Endothelial cell of hepatic sinusoid (primary cell): Measurements from ENCODE around the gene HIPK4.
"Not testable (repeated sequence)": the region's sequence is repeated elsewhere in the genome, so short reads cannot be mapped to it uniquely, and the experiment has no call there.

Experiments
- in situ Hi-C: cut with HindIII; loops from 2 replicates; pipeline ENCODE4 v1.10.0; 2017; ENCODE audit warnings: low sequenced_read_pairs

The HIPK4 gene

GRCh38 chr19:40341601-40342482, 48.1 kb downstream of the HIPK4 start:
- in situ Hi-C loops: no loop called here

DNA sequence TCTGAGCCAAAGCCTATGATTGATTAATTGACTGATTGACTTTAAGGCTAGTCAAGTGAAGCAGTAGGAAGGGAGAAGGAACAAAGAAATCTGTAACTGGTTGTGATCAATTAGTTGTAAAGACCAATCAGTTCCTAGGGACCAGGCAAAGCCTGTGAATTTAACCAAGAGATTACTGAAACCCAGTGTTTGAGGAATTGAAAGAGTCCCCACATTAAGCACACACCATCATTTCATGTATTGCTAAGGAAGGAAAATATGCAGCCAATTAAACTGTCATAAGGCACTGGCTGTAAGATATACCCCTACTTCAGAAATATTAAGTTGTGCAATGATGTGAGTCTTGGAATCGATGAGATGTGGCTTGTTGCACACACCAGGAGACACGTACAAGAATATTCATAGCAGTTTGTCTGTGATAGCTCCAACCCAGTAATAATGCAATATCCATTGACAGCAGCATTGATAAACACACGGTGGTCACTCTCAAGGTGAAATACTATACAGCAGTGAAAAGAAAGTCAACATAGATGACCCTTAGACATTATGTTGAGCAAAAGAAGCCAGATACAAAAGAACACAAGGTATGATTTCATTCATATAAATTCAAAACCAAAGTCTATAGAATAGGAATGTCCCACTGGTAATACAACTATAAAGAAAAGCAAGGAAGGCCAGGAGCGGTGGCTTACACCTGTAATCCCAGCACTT, 50.8 kb downstream of the HIPK4 start:
- in situ Hi-C loops: no loop called here

- in situ Hi-C loops: no loop called here
Observed at GRCh38 chr19:40337594-40337993, 52.4 kb downstream of the HIPK4 start.

DNA sequence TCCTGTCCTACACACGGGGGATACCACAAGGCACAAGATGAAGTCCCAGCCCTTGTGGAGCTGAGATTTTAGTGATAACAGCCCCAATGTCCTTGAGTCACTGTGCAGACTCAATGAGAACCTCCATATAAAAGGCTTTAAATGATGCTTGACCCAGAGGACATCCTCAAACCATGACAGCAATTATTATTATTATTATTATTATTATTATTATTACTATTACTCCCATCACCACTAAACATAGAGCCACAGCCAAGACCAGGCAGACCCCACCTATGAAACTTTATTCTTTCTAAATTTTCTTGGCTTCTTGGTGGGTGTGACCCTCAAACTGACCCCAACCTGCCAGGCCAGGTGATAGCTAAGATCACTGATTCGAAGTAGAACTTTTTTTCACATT, 52.9 kb downstream of the HIPK4 start:
- in situ Hi-C loops: no loop called here

DNA sequence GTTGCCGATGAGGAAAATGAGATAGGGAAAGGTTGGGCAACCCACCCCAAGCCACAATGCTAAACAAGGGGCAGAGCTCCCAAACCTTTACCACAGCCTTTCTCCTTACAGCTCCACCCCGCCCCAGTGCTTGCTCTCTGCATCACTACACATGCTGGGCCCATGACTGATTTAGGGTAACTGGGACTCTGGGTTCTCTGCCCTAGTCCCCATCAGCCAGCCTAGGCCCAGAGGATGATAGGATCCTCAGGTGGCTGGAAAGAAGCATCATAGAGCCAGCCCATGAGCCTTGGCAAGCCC, 53.4 kb downstream of the HIPK4 start:
- in situ Hi-C loops: no loop called here

DNA sequence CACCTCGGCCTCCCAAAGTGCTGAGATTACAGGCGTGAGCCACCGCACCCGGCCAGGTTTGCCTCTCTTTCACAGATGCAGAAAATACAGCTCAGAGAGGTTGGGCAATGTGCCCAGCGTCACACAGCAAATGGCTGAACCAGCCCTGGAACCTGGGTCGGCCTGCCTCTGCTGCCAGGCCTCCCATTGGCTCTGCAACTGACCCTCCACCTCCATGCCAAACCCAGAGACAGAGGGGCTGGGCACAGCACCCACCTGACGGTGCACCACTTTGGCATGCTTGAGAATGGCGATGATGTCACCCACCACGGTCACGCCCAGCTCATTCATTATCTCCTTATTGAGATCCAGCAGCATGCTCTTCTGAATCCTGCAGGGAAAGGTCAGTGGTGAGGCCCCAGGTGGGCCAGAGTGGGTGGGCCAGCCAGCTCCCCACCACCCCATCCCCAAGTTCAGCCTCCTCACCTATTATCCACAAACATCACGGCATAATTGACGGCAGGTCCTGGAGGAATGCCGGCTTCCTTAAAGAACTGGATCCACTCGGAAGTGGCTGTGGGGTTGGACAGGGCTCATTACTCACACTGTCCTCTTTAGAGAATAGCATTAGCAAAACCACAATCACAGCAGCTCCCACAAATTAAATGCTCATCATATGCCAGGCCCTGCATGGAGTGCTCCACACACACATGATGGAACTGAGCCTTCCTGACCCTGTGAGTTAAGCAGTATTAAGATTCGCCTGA, 54.0 kb downstream of the HIPK4 start:
- in situ Hi-C loops: no loop called here

DNA sequence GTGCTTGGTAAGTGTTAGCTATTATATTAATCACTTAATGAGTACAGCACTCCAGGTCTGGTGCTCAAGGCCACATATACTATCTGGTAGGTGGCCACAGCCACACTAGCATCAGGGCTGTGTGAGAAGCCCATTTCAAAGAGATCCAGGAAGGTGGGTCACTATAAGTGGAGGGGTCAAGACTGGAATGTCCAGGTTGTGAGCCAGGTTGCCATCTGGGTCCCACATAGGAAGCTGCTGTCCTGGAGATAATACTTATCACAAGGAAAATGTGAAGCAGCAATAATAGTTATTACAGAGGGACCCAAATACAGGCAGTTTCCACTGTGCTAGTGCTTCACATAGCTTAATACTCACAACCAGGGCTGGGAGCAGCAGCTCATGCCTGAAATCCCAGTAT, 54.9 kb downstream of the HIPK4 start:
- in situ Hi-C loops: no loop called here

- in situ Hi-C loops: not testable (repeated sequence)
Observed at GRCh38 chr19:40333083-40333482, 56.9 kb downstream of the HIPK4 start.

- in situ Hi-C loops: no loop called here
Observed at GRCh38 chr19:40332669-40333068, 57.3 kb downstream of the HIPK4 start.

DNA sequence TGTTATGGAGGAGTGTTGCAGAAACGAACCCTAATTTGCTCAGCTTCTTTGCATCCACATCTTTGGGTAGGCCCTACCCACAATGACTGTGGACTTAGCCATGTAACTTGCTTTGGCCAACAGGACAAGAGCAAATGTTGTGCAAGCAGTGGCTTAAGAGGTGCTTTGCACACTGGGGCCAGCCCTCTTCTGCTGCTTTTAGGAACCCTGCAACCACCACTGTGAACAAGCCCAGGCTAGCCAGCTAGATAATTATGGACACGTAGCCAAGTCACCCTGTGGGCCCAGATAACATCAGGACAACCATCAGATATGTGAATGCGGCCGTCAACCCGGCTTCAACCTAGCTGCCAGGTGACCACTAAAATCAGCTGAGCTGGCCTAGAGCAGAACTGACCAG, 58.9 kb downstream of the HIPK4 start:
- in situ Hi-C loops: no loop called here
